ENCODE measurements around the gene ARHGEF19. TPM values are rescaled to one million over a fixed set of nuclear protein-coding genes. Genes with fewer than 3 reads are reported as not detected.
"Not testable (repeated sequence)": the region's sequence is repeated elsewhere in the genome, so short reads cannot be mapped to it uniquely, and the experiment has no call there.

ARHGEF19 gene
- total RNA-seq, 1 donor from 2014 or later, result 18.7 TPM

- DNase-seq, result no peak
Observed at GRCh38 chr1:16164213-16165072, 48.0 kb downstream of the ARHGEF19 start.

- not testable (repeated sequence) for DNase-seq
Observed at GRCh38 chr1:16163608-16164212, 48.7 kb downstream of the ARHGEF19 start.

- no peak for DNase-seq
Observed at GRCh38 chr1:16162163-16162822, 50.2 kb downstream of the ARHGEF19 start.

GRCh38 chr1:16161717-16162116, 50.7 kb downstream of the ARHGEF19 start:
- DNase-seq, result no peak

GRCh38 chr1:16158993-16159831, 53.2 kb downstream of the ARHGEF19 start:
- peak; percentile 13 for DNase-seq

- DNase-seq, result no peak
Observed at GRCh38 chr1:16158025-16158424, 54.4 kb downstream of the ARHGEF19 start.

- DNase-seq, result no peak
Observed at GRCh38 chr1:16156848-16157495, 55.5 kb downstream of the ARHGEF19 start.

- DNase-seq, result peak; percentile 31
Observed at GRCh38 chr1:16155537-16156410, 56.7 kb downstream of the ARHGEF19 start, which contains the start of gene EPHA2. Gene EPHA2, minus strand, starts transcription at chr1:16156069. Its CDS starts 137 bp downstream, at chr1:16155932.

GRCh38 chr1:16153999-16154673, 58.3 kb downstream of the ARHGEF19 start:
- DNase-seq, result no peak

- no peak for DNase-seq
Observed at GRCh38 chr1:16153096-16153998, 59.1 kb downstream of the ARHGEF19 start.

- no peak for DNase-seq
Observed at GRCh38 chr1:16152481-16153087, 59.9 kb downstream of the ARHGEF19 start.

GRCh38 chr1:16151995-16152384, 60.5 kb downstream of the ARHGEF19 start:
- no peak for DNase-seq

- DNase-seq, result no peak
Observed at GRCh38 chr1:16151196-16151994, 61.1 kb downstream of the ARHGEF19 start.

GRCh38 chr1:16150508-16150907, 61.9 kb downstream of the ARHGEF19 start:
- DNase-seq, result no peak

GRCh38 chr1:16149702-16150488, 62.6 kb downstream of the ARHGEF19 start:
- DNase-seq, result no peak

- no peak for DNase-seq
Observed at GRCh38 chr1:16149146-16149545, 63.3 kb downstream of the ARHGEF19 start.

Data from skin of body (tissue), 2 donors.